ENCODE results near the gene MARK2. TPM values are rescaled to one million over a fixed set of nuclear protein-coding genes. Genes with fewer than 3 reads are reported as not detected.

The MARK2 gene
- total and polyA plus RNA-seq, 10 of the 15 experiments (the other 5 are each of a cell fraction or from before 2014, with no cell fraction given) = 0.19 to 29.5 (median 13.2) TPM

- TF ChIP-seq TCF3 (IDR thresholded peaks at IDR 0.05; ENCODE audit: borderline replicate concordance, insufficient read depth, low read depth, low read length) (no peak), ATF3 (IDR thresholded peaks at IDR 0.05; ENCODE audit: borderline replicate concordance, extremely low read depth, low read depth, low read length) (no peak)
Measured at GRCh38 chr11:63811522-63811921, 27.4 kb upstream of the MARK2 start (continued).

GRCh38 chr11:63813035-63813562 lies 25.8 kb upstream of the MARK2 start, which contains the start of gene SPINDOC:
TSS of gene SPINDOC (plus strand) at chr11:63813456. CDS start at chr11:63813687, 231 bp downstream.
- BruUV-seq (replicated peaks) = no TSS peak
- H3K27me3 ChIP-seq (replicated peaks in 1 of 2; ENCODE audit: control insufficient read depth in 2 of 2, insufficient read depth in 2 of 2, low read length in 1 of 2) = no peaks in the 10 kb centered on the region
- H3K27ac ChIP-seq (ENCODE audit: control insufficient read depth, insufficient read depth) = peak within 1 kb of the TSS; percentile 83
- DNase-seq (ENCODE audit: low read depth, low spot score) (no peak), FAIRE-seq (no peak), ATAC-seq (peak; percentile 89)
- peak within 1 kb of the TSS; percentile 73 for H3K4me3 ChIP-seq
- H3K4me1 ChIP-seq (ENCODE audit: control insufficient read depth, insufficient read depth, low read length) = peaks cover 7% of the 10 kb centered on the region; the same call in 1 of the 2 replicates
- no peaks in the 10 kb centered on the region for H3K9me3 ChIP-seq (replicated peaks; ENCODE audit: control insufficient read depth, insufficient read depth, low read length)
- 2% methylated on average over 60 of the region's 65 CpGs for WGBS (ENCODE audit: insufficient coverage, insufficient replicate concordance, low lambda C conversion rate, missing lambda C conversion rate)
- peaks cover 4 to 12% of the 10 kb centered on the region in 2 experiments for H3K36me3 ChIP-seq (ENCODE audit: control insufficient read depth in 2 of 2, insufficient read depth in 2 of 2, low read length in 1 of 2)
- ChIA-PET CTCF (no interaction called here), POLR2A (interaction anchor here (0.5 to 1.0 kb wide), 4 partner anchors 15 to 63 kb away, joined by 3 read pairs; partner anchors contain the start of genes MARK2 and ZFTA), RAD21 (ENCODE audit: unreplicated experiment) (interaction anchor here (1.3 kb wide), 1 partner anchor 25 kb away, joined by 8 read pairs; the partner anchor contains the start of gene MARK2), SMC1A (ENCODE audit: uncharacterized antibody, unreplicated experiment) (no interaction called here)
- in situ Hi-C loops (cut with MboI) (no loop called here), intact Hi-C loops (cut with micrococcal nuclease; ENCODE audit: unreplicated experiment) (no loop called here)
- H3K9ac ChIP-seq (ENCODE audit: control insufficient read depth, insufficient read depth, low read length) = peak within 1 kb of the TSS; percentile 74
- H4K20me1 ChIP-seq (ENCODE audit: control insufficient read depth, insufficient read depth) = peaks cover 4% of the 10 kb centered on the region; the same call in 1 of the 2 replicates
- H2AFZ ChIP-seq (ENCODE audit: control insufficient read depth, low read depth, low read length) = peak within 1 kb of the TSS; percentile 91
- peaks cover 32% of the 10 kb centered on the region for H3K79me2 ChIP-seq (ENCODE audit: control insufficient read depth, insufficient read depth, low read length)
- H3K4me2 ChIP-seq (ENCODE audit: control insufficient read depth, insufficient read depth) = peak within 1 kb of the TSS; percentile 89
- TF ChIP-seq EZH2 (IDR thresholded peaks at IDR 0.05; ENCODE audit: borderline replicate concordance, control insufficient read depth, low read depth, low read length) (no peak), PAX5 (IDR thresholded peaks at IDR 0.05; ENCODE audit: borderline replicate concordance, low read depth, low read length) (no peak), LARP7 (IDR thresholded peaks at IDR 0.05) (peak; percentile 29; the same call in 1 of the 2 replicates), TCF12 (IDR thresholded peaks at IDR 0.05; ENCODE audit: low read depth, low read length) (peak; percentile 3; the same call in 1 of the 2 replicates), YY1 (IDR thresholded peaks at IDR 0.05; ENCODE audit: low read depth, low read length) (peak; percentile 4; the same call in 1 of the 2 replicates), RELA (IDR thresholded peaks at IDR 0.05; ENCODE audit: borderline replicate concordance, partially characterized antibody) (no peak), TCF3 (IDR thresholded peaks at IDR 0.05; ENCODE audit: borderline replicate concordance, insufficient read depth, low read depth, low read length) (0 out of 2 replicates have a peak, but pooled peaks have one; percentile 29), E2F4 (IDR thresholded peaks at IDR 0.05; ENCODE audit: low read depth, low read length) (peak; percentile 47; the same call in 1 of the 2 replicates), NFYB (IDR thresholded peaks at IDR 0.05; ENCODE audit: insufficient read depth, low read depth, low read length) (peak; percentile 75; the same call in 1 of the 2 replicates), ZNF687 (IDR thresholded peaks at IDR 0.05) (0 out of 2 replicates have a peak, but pooled peaks have one; percentile 30), TAF1 (IDR thresholded peaks at IDR 0.05; ENCODE audit: borderline replicate concordance, low read depth, low read length) (peak; percentile 27; the same call in 1 of the 2 replicates), POLR2AphosphoS5 (IDR thresholded peaks at IDR 0.05; ENCODE audit: low read length) (peak; percentile 53; the same call in 1 of the 2 replicates), SRF (IDR thresholded peaks at IDR 0.05; ENCODE audit: low read depth in 2 of 2, low read length in 2 of 2) (peak; percentile 56 to 88; a peak in 3 of 4 replicates), BHLHE40 (IDR thresholded peaks at IDR 0.05; ENCODE audit: borderline replicate concordance in 1 of 2, low read depth in 2 of 2, low read length in 1 of 2) (peak; percentile 52 to 87; a peak in 3 of 4 replicates)

All from GM12878 (cell line).